DLD1 (cell line): ENCODE measurements around the gene ASXL3.

Source experiments
- in situ Hi-C: cut with HindIII; loops from 2 replicates; pipeline ENCODE4 v1.10.0; 2017; ENCODE audit warnings: low sequenced_read_pairs

Gene ASXL3

GRCh38 chr18:33656889-33657448, 79.0 kb downstream of the ASXL3 start:
- in situ Hi-C loops: no loop called here

GRCh38 chr18:33660696-33661310, 82.8 kb downstream of the ASXL3 start:
- in situ Hi-C loops: no loop called here

- in situ Hi-C loops: no loop called here
Measured at GRCh38 chr18:33664241-33664874, 86.3 kb downstream of the ASXL3 start.

GRCh38 chr18:33665187-33665586, 87.2 kb downstream of the ASXL3 start:
- in situ Hi-C loops: no loop called here

- in situ Hi-C loops: no loop called here
Measured at GRCh38 chr18:33665641-33666040, 87.6 kb downstream of the ASXL3 start.

GRCh38 chr18:33666915-33667314, 88.9 kb downstream of the ASXL3 start:
- in situ Hi-C loops: no loop called here

GRCh38 chr18:33669589-33669988, 91.6 kb downstream of the ASXL3 start:
- in situ Hi-C loops: no loop called here

- in situ Hi-C loops: no loop called here
Measured at GRCh38 chr18:33670029-33670428, 92.0 kb downstream of the ASXL3 start.

GRCh38 chr18:33673689-33674088, 95.7 kb downstream of the ASXL3 start:
- in situ Hi-C loops: no loop called here

- in situ Hi-C loops: no loop called here
Measured at GRCh38 chr18:33676593-33676992, 98.6 kb downstream of the ASXL3 start.

GRCh38 chr18:33677891-33678290, 99.9 kb downstream of the ASXL3 start:
- in situ Hi-C loops: no loop called here

- in situ Hi-C loops: no loop called here
Measured at GRCh38 chr18:33682436-33682835, 104.4 kb downstream of the ASXL3 start.

GRCh38 chr18:33694593-33694992, 116.6 kb downstream of the ASXL3 start:
- in situ Hi-C loops: no loop called here

GRCh38 chr18:33696332-33697162, 118.5 kb downstream of the ASXL3 start:
- in situ Hi-C loops: no loop called here

- in situ Hi-C loops: no loop called here
Measured at GRCh38 chr18:33697498-33697897, 119.5 kb downstream of the ASXL3 start.

- in situ Hi-C loops: no loop called here
Measured at GRCh38 chr18:33699372-33699771, 121.4 kb downstream of the ASXL3 start.

- in situ Hi-C loops: no loop called here
Measured at GRCh38 chr18:33700513-33700976, 122.5 kb downstream of the ASXL3 start.

GRCh38 chr18:33702625-33703024, 124.6 kb downstream of the ASXL3 start:
- in situ Hi-C loops: no loop called here

GRCh38 chr18:33706391-33706790, 128.4 kb downstream of the ASXL3 start:
- in situ Hi-C loops: no loop called here

GRCh38 chr18:33708876-33709275, 130.9 kb downstream of the ASXL3 start:
- in situ Hi-C loops: no loop called here

- in situ Hi-C loops: no loop called here
Measured at GRCh38 chr18:33710269-33710668, 132.2 kb downstream of the ASXL3 start.

GRCh38 chr18:33711514-33711913, 133.5 kb downstream of the ASXL3 start:
- in situ Hi-C loops: no loop called here
